Heart left ventricle (tissue), 16 donors: ENCODE data around the gene WFIKKN2. TPM values are rescaled to one million over a fixed set of nuclear protein-coding genes. Genes with fewer than 3 reads are reported as not detected.

Source experiments
- ATAC-seq, 4 donors: fragments of 200-7000 bp; cut with Tn5 transposase; one replicate each; pipeline ENCODE4 v1.9.1; 2020 to 2022; ENCODE audit warnings: moderate library complexity in 4 of 4, mild to moderate bottlenecking in 3 of 4, moderate number of reproducible peaks in 1 of 4
- DNase-seq, 5 donors: peaks; one replicate each; pipeline ENCODE4 v3.0.0-alpha.2; 2020
- H3K27ac ChIP-seq, 12 donors: fragments of 200-600 bp; sonication (generic) in 4 of 12; one replicate each; pipeline versions ENCODE4 v1.5.0 to v1.8.0; 2016 to 2022; ENCODE audit warnings: mild to moderate bottlenecking in 2 of 12
- H3K27me3 ChIP-seq, 9 donors: fragments of 200-600 bp; sonication (generic) in 2 of 9; one replicate each; pipeline versions ENCODE4 v1.5.1 to v1.8.0; 2016 to 2022; ENCODE audit warnings: mild to moderate bottlenecking in 3 of 9
- H3K36me3 ChIP-seq, 9 donors: fragments of 200-600 bp; sonication (generic) in 2 of 9; one replicate each; pipeline versions ENCODE4 v1.5.0 to v1.8.0; 2018 to 2022; ENCODE audit warnings: mild to moderate bottlenecking in 2 of 9
- H3K4me1 ChIP-seq, 12 donors: fragments of 200-600 bp; sonication (generic) in 4 of 12; one replicate each; pipeline versions ENCODE4 v1.5.0 to v1.8.0; 2016 to 2022; ENCODE audit warnings: mild to moderate bottlenecking in 3 of 12
- H3K4me3 ChIP-seq, 12 donors: fragments of 200-600 bp; sonication (generic) in 4 of 12; one replicate each; pipeline versions ENCODE4 v1.5.0 to v1.8.0; 2017 to 2022; ENCODE audit warnings: mild to moderate bottlenecking in 9 of 12, moderate library complexity in 4 of 12
- H3K9me3 ChIP-seq, 12 donors: fragments of 200-600 bp; sonication (generic) in 4 of 12; one replicate each; pipeline versions ENCODE4 v1.5.0 to v1.8.0; 2016 to 2022; ENCODE audit warnings: mild to moderate bottlenecking in 1 of 12
- CTCF ChIP-seq, 12 donors: fragments of 200-600 bp; sonication (generic) in 4 of 12; IDR thresholded peaks; one replicate each; pipeline versions ENCODE4 v1.5.0 to v1.8.0; 2018 to 2022; ENCODE audit warnings: antibody characterized with exemption in 12 of 12, mild to moderate bottlenecking in 5 of 12
- POLR2A ChIP-seq, 2 donors: fragments of 450-650 bp; IDR thresholded peaks; one replicate each; pipeline ENCODE4 v1.6.1; 2017; ENCODE audit warnings: antibody characterized with exemption in 2 of 2, mild to moderate bottlenecking in 2 of 2, moderate library complexity in 2 of 2
- WGBS, 4 donors: extraction: QIAGEN DNeasy Blood & Tissue Kit in 2 of 4; methylation state at CpG; one replicate each; pipeline versions ENCODE4 v1.1.5 to v1.1.7; 2013 to 2018; 5-methylcytosine and 5-hydroxymethylcytosine counted together
- intact Hi-C, 10 donors: fragments of 100-400 bp; cut with DNase I; formaldehyde crosslinking; loops; one replicate each; pipeline versions ENCODE4 v1.11.1 to v1.14.2; 2022
- polyA plus RNA-seq, 2 donors: library from polyadenylated mRNA; stranded (reverse); fragments of 200-250 nt; gene quantifications; one replicate each; pipeline ENCODE4 v1.2.3, GENCODE V29; 2013
- total RNA-seq, 9 donors: library from RNA; depleted of rRNA in 2 of 9; stranded (reverse); fragments of >200 nt in 2 of 9; fragmentation: NEBNext Ultra II Directional in 3 of 9; extraction: Animal tissue kit (Norgen Biotek cat#: 25700) in 3 of 9; gene quantifications; one replicate each; pipeline versions ENCODE4 v1.1.0 to v1.2.4, GENCODE V29; 2016 to 2023
- donor health status: ischemic (EF 13 %, LVEDD 7.1; RV severe dilation, severe dysfunction).
- donor health status: healthy with polysubstance abuse.
- donor health status: DM: no; HTN: yes; CAD: no.
- donor health status: DM: no; HTN: no; CAD: no.
- donor health status: ischemic (EF 25% LVEDD 6.9; RV normal size, moderate dysfunction).
- donor health status: ischemic (EF 25% LVEDD 5.7; RV mildly dilated, moderate dysfunction).
- donor health status: healthy.
- donor health status: DM: yes; HTN: yes; CAD: no.
- donor health status: ischemic (EF 35%, LVEDD 5.7; RV mildly dilated, moderate dysfunction).
- donor health status: nonischemic (EF 11% LVEDD 7.7; RV severe dilation, severe dysfunction).
- donor health status: DM: yes; HTN: yes; CAD: no.
- donor health status: PGD.
- donor health status: ischemic (EF 29% LVEDD 5.4; RV normal size, mild dysfunction).
- donor health status: nonischemic (EF 23%, LVEDD 6.1; RV moderate dilation, normal function).

WFIKKN2 gene
- total and polyA plus RNA-seq, 11 donors: 0.08 to 0.75 (median 0.24) TPM; not detected in 2

GRCh38 chr17:50844117-50844700, 8.8 kb downstream of the WFIKKN2 start:
- TF ChIP-seq CTCF (IDR thresholded peaks at IDR 0.05) (no peak), POLR2A (IDR thresholded peaks at IDR 0.05) (no peak)
- no peaks in the 10 kb centered on the region for H3K36me3 ChIP-seq
- no peaks in the 10 kb centered on the region for H3K9me3 ChIP-seq
- H3K4me3 ChIP-seq: no peak overlapping the region
- intact Hi-C loops: loop anchor here in 6 of 10 donors (5.0 to 10.0 kb wide), 4 partner anchors 139 to 362 kb away; partner anchors contain the start of genes SPATA20 (in 4 of the 6) and ANKRD40 (in 1 of the 6)
- 81 to 89% (median 88%) methylated on average over 11 to 14 of the region's 14 CpGs for WGBS, 4 donors
- no peak for ATAC-seq
- H3K27ac ChIP-seq: peak overlapping the region in 5 of 12 donors; percentile 80 to 95 (median 81)
- H3K4me1 ChIP-seq: peaks cover 0 to 20% (median 5%) of the 10 kb centered on the region in 12 donors
- no peak for DNase-seq
- H3K27me3 ChIP-seq: no peaks in the 10 kb centered on the region

- DNase-seq: peak in 4 of 5 donors; percentile 50 to 73 (median 58)
- no peaks in the 10 kb centered on the region for H3K9me3 ChIP-seq
- ATAC-seq: peak; percentile 61 to 81 (median 72)
- peak overlapping the region; percentile 24 to 95 (median 80) for H3K27ac ChIP-seq
- H3K4me1 ChIP-seq: peaks cover 0 to 20% (median 5%) of the 10 kb centered on the region in 12 donors
- H3K4me3 ChIP-seq: no peak overlapping the region
- no peaks in the 10 kb centered on the region for H3K36me3 ChIP-seq
- no peaks in the 10 kb centered on the region for H3K27me3 ChIP-seq
- TF ChIP-seq POLR2A (IDR thresholded peaks at IDR 0.05) (no peak), CTCF (IDR thresholded peaks at IDR 0.05) (no peak)
- intact Hi-C loops: loop anchor here in 2 of 10 donors (10.0 kb wide), 2 partner anchors 141 to 301 kb away; partner anchors contain the start of genes ANKRD40 (in 1 of the 2) and SPATA20 (in 1 of the 2)
- WGBS, 4 donors: 53 to 72% (median 71%) methylated on average over 7 to 12 of the region's 12 CpGs
Observed at GRCh38 chr17:50845240-50846147, 10.1 kb downstream of the WFIKKN2 start.

GRCh38 chr17:50847566-50847965, 12.2 kb downstream of the WFIKKN2 start:
- ATAC-seq (no peak), DNase-seq (no peak)
- peak overlapping the region in 2 of 12 donors; percentile 29 to 47 for H3K27ac ChIP-seq
- H3K4me3 ChIP-seq: no peak overlapping the region
- intact Hi-C loops: loop anchor here in 2 of 10 donors (10.0 kb wide), 2 partner anchors 143 to 303 kb away; partner anchors contain the start of genes ANKRD40 (in 1 of the 2) and SPATA20 (in 1 of the 2)
- no peaks in the 10 kb centered on the region for H3K9me3 ChIP-seq
- H3K4me1 ChIP-seq: peaks cover 0 to 38% (median 8%) of the 10 kb centered on the region in 12 donors
- no peak for TF ChIP-seq CTCF (IDR thresholded peaks at IDR 0.05)
- no peak for TF ChIP-seq POLR2A (IDR thresholded peaks at IDR 0.05)
- no peaks in the 10 kb centered on the region for H3K36me3 ChIP-seq
- H3K27me3 ChIP-seq: no peaks in the 10 kb centered on the region
- WGBS, 4 donors: 90 to 94% (median 92%) methylated on average over 4 of the region's 4 CpGs
